Measurements from ENCODE around the gene TNNT3. TPM values are rescaled to one million over a fixed set of nuclear protein-coding genes. Genes with fewer than 3 reads are reported as not detected.
A peak's percentile ranks its signal among the peaks of the same experiment; 100 is the strongest.

TNNT3 gene
- total RNA-seq, 2 donors from 2014 or later: not detected

DNA sequence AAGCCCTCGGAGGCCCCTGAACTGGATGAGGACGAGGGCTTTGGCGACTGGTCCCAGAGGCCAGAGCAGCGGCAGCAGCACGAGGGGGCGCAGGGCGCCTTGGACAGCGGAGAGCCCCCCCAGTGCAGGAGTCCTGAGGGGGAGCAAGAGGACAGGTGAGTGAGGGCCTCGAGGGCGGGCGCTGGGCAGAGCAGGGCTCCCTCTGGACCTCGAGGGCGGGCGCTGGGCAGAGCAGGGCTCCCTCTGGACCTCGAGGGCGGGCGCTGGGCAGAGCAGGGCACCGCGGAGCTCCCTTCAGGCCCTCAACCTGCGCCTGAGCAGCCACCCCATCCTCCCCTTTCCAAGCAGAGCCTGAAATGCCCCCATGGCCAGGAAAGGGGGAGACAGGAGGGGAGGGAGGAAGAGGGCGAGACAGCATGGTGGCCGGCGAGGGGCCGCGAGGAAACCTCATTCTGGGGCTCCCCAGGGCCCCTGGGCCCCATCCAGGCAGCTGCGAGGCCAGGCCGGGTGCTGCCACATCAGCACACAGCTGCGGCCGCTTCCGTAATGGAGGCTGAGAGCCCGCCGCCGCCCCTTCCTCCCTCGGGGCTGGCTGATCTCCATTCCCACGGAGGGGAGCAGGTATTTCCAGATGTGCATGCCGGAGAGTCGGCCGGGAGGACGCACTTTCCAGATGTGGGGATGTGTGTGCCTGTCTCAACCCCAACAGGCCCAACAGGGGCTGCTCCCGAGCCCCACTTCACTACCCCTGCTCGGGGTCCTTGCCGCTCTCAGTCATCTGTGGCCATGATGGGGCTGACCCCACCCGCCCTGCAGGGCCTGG is 37.9 kb upstream of the TNNT3 start:
- TF ChIP-seq, protein P1, sequence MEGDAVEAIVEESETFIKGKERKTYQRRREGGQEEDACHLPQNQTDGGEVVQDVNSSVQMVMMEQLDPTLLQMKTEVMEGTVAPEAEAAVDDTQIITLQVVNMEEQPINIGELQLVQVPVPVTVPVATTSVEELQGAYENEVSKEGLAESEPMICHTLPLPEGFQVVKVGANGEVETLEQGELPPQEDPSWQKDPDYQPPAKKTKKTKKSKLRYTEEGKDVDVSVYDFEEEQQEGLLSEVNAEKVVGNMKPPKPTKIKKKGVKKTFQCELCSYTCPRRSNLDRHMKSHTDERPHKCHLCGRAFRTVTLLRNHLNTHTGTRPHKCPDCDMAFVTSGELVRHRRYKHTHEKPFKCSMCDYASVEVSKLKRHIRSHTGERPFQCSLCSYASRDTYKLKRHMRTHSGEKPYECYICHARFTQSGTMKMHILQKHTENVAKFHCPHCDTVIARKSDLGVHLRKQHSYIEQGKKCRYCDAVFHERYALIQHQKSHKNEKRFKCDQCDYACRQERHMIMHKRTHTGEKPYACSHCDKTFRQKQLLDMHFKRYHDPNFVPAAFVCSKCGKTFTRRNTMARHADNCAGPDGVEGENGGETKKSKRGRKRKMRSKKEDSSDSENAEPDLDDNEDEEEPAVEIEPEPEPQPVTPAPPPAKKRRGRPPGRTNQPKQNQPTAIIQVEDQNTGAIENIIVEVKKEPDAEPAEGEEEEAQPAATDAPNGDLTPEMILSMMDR (conservative IDR thresholded peaks at IDR 0.05): no peak
- H3K4me1 Mint-ChIP-seq: no peaks in the 10 kb centered on the region
- no peak overlapping the region for H3K4me3 ChIP-seq (ENCODE audit: low read length)

GRCh38 chr11:1882265-1883238 is 37.0 kb upstream of the TNNT3 start:
- Mint-ChIP-seq H3K27ac (no peak overlapping the region), H3K36me3 (ENCODE audit: low read depth) (no peaks in the 10 kb centered on the region), H3K4me1 (no peaks in the 10 kb centered on the region), H3K4me3 (no peak overlapping the region), H3K9me3 (no peaks in the 10 kb centered on the region), H3K27me3 (ENCODE audit: insufficient read depth) (no peaks in the 10 kb centered on the region)
- peak; percentile 96 for DNase-seq
- TF ChIP-seq, protein P1 (conservative IDR thresholded peaks at IDR 0.05): peak; percentile 96
- no peak overlapping the region for H3K27ac ChIP-seq (ENCODE audit: low read depth, low read length)
- WGBS, 2 experiments (ENCODE audit: insufficient coverage in 1 of 2, insufficient read length in 1 of 2): 43 to 66% methylated on average over 7 to 23 of the region's 23 CpGs
- H3K4me3 ChIP-seq (ENCODE audit: low read length): no peak overlapping the region
- no peak overlapping the region for H3K9ac ChIP-seq (ENCODE audit: extremely low read depth, low read length, poor library complexity, severe bottlenecking)
- H3K9me3 ChIP-seq (ENCODE audit: control insufficient read depth, low read length): no peaks in the 10 kb centered on the region
- peaks cover 13% of the 10 kb centered on the region for H3K27me3 ChIP-seq (ENCODE audit: control insufficient read depth, insufficient read depth, low read length, poor library complexity, severe bottlenecking)
- H3K4me1 ChIP-seq (ENCODE audit: control insufficient read depth, insufficient read depth, low read length): no peaks in the 10 kb centered on the region
- H3K36me3 ChIP-seq (ENCODE audit: control insufficient read depth, insufficient read depth, low read length): no peaks in the 10 kb centered on the region

More for the DNA sequence above, 37.9 kb upstream of the TNNT3 start:
- Mint-ChIP-seq H3K27me3 (ENCODE audit: insufficient read depth) (no peaks in the 10 kb centered on the region), H3K4me3 (no peak overlapping the region), H3K27ac (no peak overlapping the region), H3K9me3 (no peaks in the 10 kb centered on the region), H3K36me3 (ENCODE audit: low read depth) (no peaks in the 10 kb centered on the region)
- no peaks in the 10 kb centered on the region for H3K36me3 ChIP-seq (ENCODE audit: control insufficient read depth, insufficient read depth, low read length)
- DNase-seq: no peak
- peaks cover 13% of the 10 kb centered on the region for H3K27me3 ChIP-seq (ENCODE audit: control insufficient read depth, insufficient read depth, low read length, poor library complexity, severe bottlenecking)
- no peak overlapping the region for H3K9ac ChIP-seq (ENCODE audit: extremely low read depth, low read length, poor library complexity, severe bottlenecking)
- no peak overlapping the region for H3K27ac ChIP-seq (ENCODE audit: low read depth, low read length)
- no peaks in the 10 kb centered on the region for H3K4me1 ChIP-seq (ENCODE audit: control insufficient read depth, insufficient read depth, low read length)
- 88 to 91% methylated on average over 17 to 43 of the region's 43 CpGs for WGBS, 2 experiments (ENCODE audit: insufficient coverage in 1 of 2, insufficient read length in 1 of 2)
- no peaks in the 10 kb centered on the region for H3K9me3 ChIP-seq (ENCODE audit: control insufficient read depth, low read length)

All from endodermal cell (in vitro differentiated cells).